ENCODE measurements around the gene SRD5A1.

The SRD5A1 gene

GRCh38 chr5:6686915-6687409 lies 53.7 kb downstream of the SRD5A1 start:
- DNase-seq, result no peak

GRCh38 chr5:6687505-6687904 lies 54.3 kb downstream of the SRD5A1 start:
- DNase-seq, result no peak

- DNase-seq, result no peak
These were observed 59.7 kb downstream of the SRD5A1 start for GRCh38 chr5:6692906-6693305.

GRCh38 chr5:6698696-6699095 lies 65.5 kb downstream of the SRD5A1 start:
- no peak for DNase-seq

- no peak for DNase-seq
These were observed 66.1 kb downstream of the SRD5A1 start for GRCh38 chr5:6699357-6699756.

GRCh38 chr5:6700074-6700684 lies 66.9 kb downstream of the SRD5A1 start:
- DNase-seq, result no peak

- DNase-seq, result no peak
These were observed 67.6 kb downstream of the SRD5A1 start for GRCh38 chr5:6700685-6701355.

- no peak for DNase-seq
These were observed 68.3 kb downstream of the SRD5A1 start for GRCh38 chr5:6701491-6701890.

- DNase-seq, result no peak
These were observed 69.4 kb downstream of the SRD5A1 start for GRCh38 chr5:6702633-6703032.

- no peak for DNase-seq
These were observed 70.6 kb downstream of the SRD5A1 start for GRCh38 chr5:6703806-6704205.

GRCh38 chr5:6704361-6704851 lies 71.2 kb downstream of the SRD5A1 start:
- DNase-seq, result no peak

- DNase-seq, result no peak
These were observed 71.8 kb downstream of the SRD5A1 start for GRCh38 chr5:6705088-6705487.

- no peak for DNase-seq
These were observed 72.7 kb downstream of the SRD5A1 start for GRCh38 chr5:6705959-6706358.

- no peak for DNase-seq
These were observed 74.6 kb downstream of the SRD5A1 start for GRCh38 chr5:6707852-6708251.

GRCh38 chr5:6708814-6709213 lies 75.6 kb downstream of the SRD5A1 start:
- no peak for DNase-seq

- no peak for DNase-seq
These were observed 76.8 kb downstream of the SRD5A1 start for GRCh38 chr5:6710070-6710469.

- no peak for DNase-seq
These were observed 77.5 kb downstream of the SRD5A1 start for GRCh38 chr5:6710551-6711318.

GRCh38 chr5:6711409-6712141 lies 78.3 kb downstream of the SRD5A1 start:
- no peak for DNase-seq

GRCh38 chr5:6712142-6712576 lies 78.9 kb downstream of the SRD5A1 start:
- peak; percentile 41 to 55 for DNase-seq

GRCh38 chr5:6712577-6713273 lies 79.5 kb downstream of the SRD5A1 start:
- peak; percentile 100 for DNase-seq

- DNase-seq, result no peak
These were observed 80.3 kb downstream of the SRD5A1 start, which contains the start of gene TENT4A for GRCh38 chr5:6713274-6714225. Gene TENT4A, plus strand, starts transcription at chr5:6713432. Its CDS starts 552 bp downstream, at chr5:6713984.
